GM18909 (cell line): ENCODE measurements around the gene F10.

ENCODE experiments used
- ATAC-seq: cut with Tn5 transposase; IDR thresholded peaks from one replicate; pipeline ENCODE4 v1.9.1; 2021; ENCODE audit warnings: mild to moderate bottlenecking; ENCODE audit not compliant: unreplicated experiment, poor library complexity

F10 gene

GRCh38 chr13:113166266-113166665, 43.7 kb downstream of the F10 start:
- no peak for ATAC-seq

- ATAC-seq, result no peak
Measured at GRCh38 chr13:113166681-113167080, 44.1 kb downstream of the F10 start.

- no peak for ATAC-seq
Measured at GRCh38 chr13:113167155-113167554, 44.6 kb downstream of the F10 start.

GRCh38 chr13:113167575-113167974, 45.0 kb downstream of the F10 start:
- no peak for ATAC-seq

- no peak for ATAC-seq
Measured at GRCh38 chr13:113168211-113168610, 45.6 kb downstream of the F10 start.

GRCh38 chr13:113169277-113170272, 47.0 kb downstream of the F10 start:
- no peak for ATAC-seq

GRCh38 chr13:113170511-113170910, 47.9 kb downstream of the F10 start:
- ATAC-seq, result no peak

GRCh38 chr13:113171250-113172125, 48.9 kb downstream of the F10 start:
- no peak for ATAC-seq

- ATAC-seq, result no peak
Measured at GRCh38 chr13:113172419-113172926, 49.9 kb downstream of the F10 start.

- no peak for ATAC-seq
Measured at GRCh38 chr13:113176280-113176679, 53.7 kb downstream of the F10 start.

- no peak for ATAC-seq
Measured at GRCh38 chr13:113176822-113177221, 54.2 kb downstream of the F10 start.

- no peak for ATAC-seq
Measured at GRCh38 chr13:113178070-113178895, 55.7 kb downstream of the F10 start.

- no peak for ATAC-seq
Measured at GRCh38 chr13:113178896-113179167, 56.2 kb downstream of the F10 start.

GRCh38 chr13:113179374-113180230, 57.0 kb downstream of the F10 start:
- ATAC-seq, result no peak

GRCh38 chr13:113182046-113182445, 59.4 kb downstream of the F10 start:
- ATAC-seq, result no peak

- ATAC-seq, result no peak
Measured at GRCh38 chr13:113183450-113184129, 61.0 kb downstream of the F10 start.

- ATAC-seq, result no peak
Measured at GRCh38 chr13:113184568-113185440, 62.2 kb downstream of the F10 start.
